Measurements from ENCODE around the gene NTSR2. TPM values are rescaled to one million over a fixed set of nuclear protein-coding genes. Genes with fewer than 3 reads are reported as not detected.

The NTSR2 gene
- total RNA-seq, 1 donor from 2014 or later = not detected

DNA sequence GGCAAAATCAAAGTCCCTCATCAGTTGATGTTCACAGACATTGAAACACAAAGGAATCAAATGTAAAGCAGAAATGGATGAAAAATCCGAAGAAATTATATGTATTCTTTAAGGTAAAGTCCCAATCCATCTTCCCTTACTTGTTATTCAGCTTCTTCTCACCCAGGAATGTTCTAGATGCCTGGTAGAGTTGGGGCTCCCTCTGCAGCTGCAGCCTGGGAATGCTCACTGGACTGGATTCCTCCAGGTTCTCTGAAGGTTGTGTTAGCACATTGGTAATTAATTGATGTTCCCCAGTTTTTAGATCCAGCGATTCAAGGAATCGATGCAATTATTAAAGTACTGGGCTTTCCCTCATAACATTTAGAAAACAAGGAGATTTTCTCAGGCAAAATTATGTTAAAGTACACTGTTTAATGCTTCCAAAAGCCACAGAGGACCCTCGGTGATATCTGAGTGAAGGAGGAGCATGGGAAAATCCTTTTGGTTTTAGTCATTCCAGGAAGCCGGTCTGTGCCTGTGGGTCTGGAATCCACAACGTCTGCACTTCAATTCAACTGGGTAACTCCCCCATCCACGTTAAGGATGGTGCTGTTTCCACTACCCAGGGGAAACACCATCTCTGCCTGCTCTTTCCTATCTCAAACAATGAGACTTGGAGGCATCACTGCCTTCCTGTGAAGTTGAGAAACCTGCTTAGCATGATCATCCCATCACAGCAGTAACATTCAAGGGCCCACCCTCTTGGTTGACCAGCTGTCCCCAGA lies 22.0 kb downstream of the NTSR2 start:
- Mint-ChIP-seq H3K27ac (ENCODE audit: unreplicated experiment) (peak overlapping the region; percentile 85), H3K4me3 (ENCODE audit: unreplicated experiment) (no peak overlapping the region), H3K36me3 (ENCODE audit: low read depth, unreplicated experiment) (peaks cover 2% of the 10 kb centered on the region), H3K27me3 (ENCODE audit: low read depth, unreplicated experiment) (no peaks in the 10 kb centered on the region), H3K4me1 (ENCODE audit: low read depth, unreplicated experiment) (peaks cover 33% of the 10 kb centered on the region), H3K9me3 (ENCODE audit: unreplicated experiment) (no peaks in the 10 kb centered on the region)
- H4K20me1 ChIP-seq (ENCODE audit: insufficient read depth, low read length) = no peaks in the 10 kb centered on the region
- no peaks in the 10 kb centered on the region for H3K36me3 ChIP-seq (ENCODE audit: insufficient read depth, low read length)
- peaks cover 5% of the 10 kb centered on the region for H3K27me3 ChIP-seq (ENCODE audit: insufficient read depth, low read length)
- H3K27ac ChIP-seq (ENCODE audit: low read depth, low read length) = no peak overlapping the region
- no peak overlapping the region for H3K9ac ChIP-seq (ENCODE audit: low read length)
- H3K4me3 ChIP-seq (ENCODE audit: insufficient read depth, low read depth, low read length) = no peak overlapping the region
- peak; percentile 26 for DNase-seq (ENCODE audit: low read depth)
- no peaks in the 10 kb centered on the region for H3K79me2 ChIP-seq (ENCODE audit: insufficient read depth, low read length)
- no peak overlapping the region for H2AFZ ChIP-seq (ENCODE audit: low read depth, low read length)
- no peaks in the 10 kb centered on the region for H3K4me1 ChIP-seq (ENCODE audit: insufficient read depth, low read length)
- TF ChIP-seq EZH2 (IDR thresholded peaks at IDR 0.05; ENCODE audit: insufficient read depth, low read length) = no peak
- TF ChIP-seq, protein P1, sequence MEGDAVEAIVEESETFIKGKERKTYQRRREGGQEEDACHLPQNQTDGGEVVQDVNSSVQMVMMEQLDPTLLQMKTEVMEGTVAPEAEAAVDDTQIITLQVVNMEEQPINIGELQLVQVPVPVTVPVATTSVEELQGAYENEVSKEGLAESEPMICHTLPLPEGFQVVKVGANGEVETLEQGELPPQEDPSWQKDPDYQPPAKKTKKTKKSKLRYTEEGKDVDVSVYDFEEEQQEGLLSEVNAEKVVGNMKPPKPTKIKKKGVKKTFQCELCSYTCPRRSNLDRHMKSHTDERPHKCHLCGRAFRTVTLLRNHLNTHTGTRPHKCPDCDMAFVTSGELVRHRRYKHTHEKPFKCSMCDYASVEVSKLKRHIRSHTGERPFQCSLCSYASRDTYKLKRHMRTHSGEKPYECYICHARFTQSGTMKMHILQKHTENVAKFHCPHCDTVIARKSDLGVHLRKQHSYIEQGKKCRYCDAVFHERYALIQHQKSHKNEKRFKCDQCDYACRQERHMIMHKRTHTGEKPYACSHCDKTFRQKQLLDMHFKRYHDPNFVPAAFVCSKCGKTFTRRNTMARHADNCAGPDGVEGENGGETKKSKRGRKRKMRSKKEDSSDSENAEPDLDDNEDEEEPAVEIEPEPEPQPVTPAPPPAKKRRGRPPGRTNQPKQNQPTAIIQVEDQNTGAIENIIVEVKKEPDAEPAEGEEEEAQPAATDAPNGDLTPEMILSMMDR (IDR thresholded peaks at IDR 0.05; ENCODE audit: insufficient read depth, low read depth, low read length) = peak; percentile 43
- no peak for FAIRE-seq
- no peaks in the 10 kb centered on the region for H3K9me3 ChIP-seq (ENCODE audit: insufficient read depth, low read depth, low read length)
- no peak overlapping the region for H3K4me2 ChIP-seq (ENCODE audit: low read length)

DNA sequence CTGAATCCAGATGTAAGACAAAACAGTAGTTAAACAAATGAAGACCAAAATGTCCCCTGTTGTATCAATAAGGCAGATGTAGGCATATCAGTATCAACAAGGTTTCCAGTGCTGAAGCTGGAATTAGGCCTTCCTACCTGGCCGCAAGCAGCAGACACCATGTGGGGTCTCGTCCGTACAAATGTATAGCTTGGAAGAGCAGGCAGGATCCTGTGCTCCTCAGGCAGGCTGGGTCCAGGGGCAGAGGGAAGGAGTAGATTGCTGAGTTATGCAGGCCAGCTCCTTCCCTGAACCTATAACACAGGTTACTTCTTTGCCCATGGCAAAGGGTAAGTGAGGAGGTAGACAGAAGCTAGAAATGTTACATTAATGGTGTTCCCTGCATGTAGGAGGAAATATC lies 23.5 kb downstream of the NTSR2 start:
- Histone ChIP-seq H3K9me3 (ENCODE audit: insufficient read depth, low read depth, low read length) (no peaks in the 10 kb centered on the region), H4K20me1 (ENCODE audit: insufficient read depth, low read length) (no peaks in the 10 kb centered on the region), H3K4me1 (ENCODE audit: insufficient read depth, low read length) (no peaks in the 10 kb centered on the region), H3K4me3 (ENCODE audit: insufficient read depth, low read depth, low read length) (no peak overlapping the region), H3K27ac (ENCODE audit: low read depth, low read length) (no peak overlapping the region), H3K9ac (ENCODE audit: low read length) (no peak overlapping the region), H3K27me3 (ENCODE audit: insufficient read depth, low read length) (peaks cover 4% of the 10 kb centered on the region), H3K36me3 (ENCODE audit: insufficient read depth, low read length) (no peaks in the 10 kb centered on the region), H2AFZ (ENCODE audit: low read depth, low read length) (no peak overlapping the region), H3K79me2 (ENCODE audit: insufficient read depth, low read length) (no peaks in the 10 kb centered on the region), H3K4me2 (ENCODE audit: low read length) (no peak overlapping the region)
- no peaks in the 10 kb centered on the region for H3K27me3 Mint-ChIP-seq (ENCODE audit: low read depth, unreplicated experiment)
- H3K36me3 Mint-ChIP-seq (ENCODE audit: low read depth, unreplicated experiment) = peaks cover 5% of the 10 kb centered on the region
- peak overlapping the region; percentile 24 for H3K27ac Mint-ChIP-seq (ENCODE audit: unreplicated experiment)
- DNase-seq (ENCODE audit: low read depth) = no peak
- peaks cover 29% of the 10 kb centered on the region for H3K4me1 Mint-ChIP-seq (ENCODE audit: low read depth, unreplicated experiment)
- TF ChIP-seq, protein P1 (IDR thresholded peaks at IDR 0.05; ENCODE audit: insufficient read depth, low read depth, low read length) = no peak
- TF ChIP-seq EZH2 (IDR thresholded peaks at IDR 0.05; ENCODE audit: insufficient read depth, low read length) = no peak
- no peak overlapping the region for H3K4me3 Mint-ChIP-seq (ENCODE audit: unreplicated experiment)
- no peak for FAIRE-seq
- no peaks in the 10 kb centered on the region for H3K9me3 Mint-ChIP-seq (ENCODE audit: unreplicated experiment)

DNA sequence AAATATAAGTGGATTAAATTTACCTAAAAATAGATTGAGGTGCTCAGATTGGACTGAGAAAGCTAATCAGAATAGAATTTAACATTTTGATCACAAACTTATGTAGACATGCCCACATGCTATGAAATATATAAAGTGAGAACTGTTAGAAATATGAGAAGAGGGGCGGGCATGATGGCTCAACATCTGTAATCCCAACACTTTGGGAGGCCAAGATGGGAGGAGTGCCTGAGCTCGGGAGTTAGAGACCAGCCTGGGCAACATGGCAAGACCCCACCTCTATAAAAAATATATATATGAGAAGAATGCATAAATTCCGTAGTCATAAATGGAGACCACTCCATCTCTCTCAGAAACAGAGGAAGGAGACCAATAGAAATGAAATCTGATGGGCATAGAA lies 25.7 kb downstream of the NTSR2 start:
- FAIRE-seq (no peak), DNase-seq (ENCODE audit: low read depth) (no peak)
- Mint-ChIP-seq H3K9me3 (ENCODE audit: unreplicated experiment) (no peaks in the 10 kb centered on the region), H3K27me3 (ENCODE audit: low read depth, unreplicated experiment) (no peaks in the 10 kb centered on the region), H3K4me1 (ENCODE audit: low read depth, unreplicated experiment) (peaks cover 20% of the 10 kb centered on the region), H3K36me3 (ENCODE audit: low read depth, unreplicated experiment) (peaks cover 9% of the 10 kb centered on the region), H3K27ac (ENCODE audit: unreplicated experiment) (no peak overlapping the region), H3K4me3 (ENCODE audit: unreplicated experiment) (no peak overlapping the region)
- H4K20me1 ChIP-seq (ENCODE audit: insufficient read depth, low read length) = no peaks in the 10 kb centered on the region
- no peaks in the 10 kb centered on the region for H3K9me3 ChIP-seq (ENCODE audit: insufficient read depth, low read depth, low read length)
- no peaks in the 10 kb centered on the region for H3K36me3 ChIP-seq (ENCODE audit: insufficient read depth, low read length)
- TF ChIP-seq, protein P1 (IDR thresholded peaks at IDR 0.05; ENCODE audit: insufficient read depth, low read depth, low read length) = no peak
- no peak for TF ChIP-seq EZH2 (IDR thresholded peaks at IDR 0.05; ENCODE audit: insufficient read depth, low read length)
- H3K4me2 ChIP-seq (ENCODE audit: low read length) = no peak overlapping the region
- no peak overlapping the region for H3K4me3 ChIP-seq (ENCODE audit: insufficient read depth, low read depth, low read length)
- no peaks in the 10 kb centered on the region for H3K27me3 ChIP-seq (ENCODE audit: insufficient read depth, low read length)
- no peak overlapping the region for H2AFZ ChIP-seq (ENCODE audit: low read depth, low read length)
- H3K9ac ChIP-seq (ENCODE audit: low read length) = no peak overlapping the region
- H3K4me1 ChIP-seq (ENCODE audit: insufficient read depth, low read length) = no peaks in the 10 kb centered on the region
- no peak overlapping the region for H3K27ac ChIP-seq (ENCODE audit: low read depth, low read length)
- H3K79me2 ChIP-seq (ENCODE audit: insufficient read depth, low read length) = no peaks in the 10 kb centered on the region
